ENCODE results near the gene ADCYAP1R1.

Gene ADCYAP1R1

GRCh38 chr7:31114593-31115343 lies 62.7 kb downstream of the ADCYAP1R1 start:
- no peak overlapping the region for H3K9ac ChIP-seq (ENCODE audit: insufficient read length, low read depth)
- no peak overlapping the region for H3K4me3 ChIP-seq (ENCODE audit: insufficient read length, low read depth)
- no peaks in the 10 kb centered on the region for H3K4me1 ChIP-seq (ENCODE audit: insufficient read depth, insufficient read length)
- no peaks in the 10 kb centered on the region for H3K36me3 ChIP-seq (ENCODE audit: insufficient read depth, insufficient read length, low read length)
- no peaks in the 10 kb centered on the region for H3K9me3 ChIP-seq (ENCODE audit: insufficient read depth, low read length)
- DNase-seq (ENCODE audit: low read depth, low spot score), result peak; percentile 49
- TF ChIP-seq ZNF274 (IDR thresholded peaks at IDR 0.05; ENCODE audit: low read depth, low read length) (no peak), SUZ12 (IDR thresholded peaks at IDR 0.05; ENCODE audit: extremely low read depth, insufficient read depth, insufficient read length) (no peak), YY1 (IDR thresholded peaks at IDR 0.05; ENCODE audit: insufficient read depth, insufficient read length) (no peak)
- H3K27me3 ChIP-seq (ENCODE audit: insufficient read depth, insufficient read length), result peaks cover 16% of the 10 kb centered on the region

GRCh38 chr7:31116615-31117014 lies 64.5 kb downstream of the ADCYAP1R1 start:
- TF ChIP-seq SUZ12 (IDR thresholded peaks at IDR 0.05; ENCODE audit: extremely low read depth, insufficient read depth, insufficient read length) (no peak), ZNF274 (IDR thresholded peaks at IDR 0.05; ENCODE audit: low read depth, low read length) (no peak), YY1 (IDR thresholded peaks at IDR 0.05; ENCODE audit: insufficient read depth, insufficient read length) (no peak)
- DNase-seq (ENCODE audit: low read depth, low spot score), result no peak
- Histone ChIP-seq H3K9me3 (ENCODE audit: insufficient read depth, low read length) (no peaks in the 10 kb centered on the region), H3K36me3 (ENCODE audit: insufficient read depth, insufficient read length, low read length) (no peaks in the 10 kb centered on the region), H3K27me3 (ENCODE audit: insufficient read depth, insufficient read length) (peaks cover 16% of the 10 kb centered on the region), H3K4me1 (ENCODE audit: insufficient read depth, insufficient read length) (no peaks in the 10 kb centered on the region), H3K9ac (ENCODE audit: insufficient read length, low read depth) (no peak overlapping the region), H3K4me3 (ENCODE audit: insufficient read length, low read depth) (no peak overlapping the region)

GRCh38 chr7:31119249-31119648 lies 67.1 kb downstream of the ADCYAP1R1 start:
- DNase-seq (ENCODE audit: low read depth, low spot score), result no peak
- Histone ChIP-seq H3K9ac (ENCODE audit: insufficient read length, low read depth) (no peak overlapping the region), H3K4me3 (ENCODE audit: insufficient read length, low read depth) (no peak overlapping the region), H3K9me3 (ENCODE audit: insufficient read depth, low read length) (no peaks in the 10 kb centered on the region), H3K36me3 (ENCODE audit: insufficient read depth, insufficient read length, low read length) (no peaks in the 10 kb centered on the region), H3K4me1 (ENCODE audit: insufficient read depth, insufficient read length) (no peaks in the 10 kb centered on the region), H3K27me3 (ENCODE audit: insufficient read depth, insufficient read length) (peaks cover 10% of the 10 kb centered on the region)
- no peak for TF ChIP-seq YY1 (IDR thresholded peaks at IDR 0.05; ENCODE audit: insufficient read depth, insufficient read length)
- no peak for TF ChIP-seq ZNF274 (IDR thresholded peaks at IDR 0.05; ENCODE audit: low read depth, low read length)
- TF ChIP-seq SUZ12 (IDR thresholded peaks at IDR 0.05; ENCODE audit: extremely low read depth, insufficient read depth, insufficient read length), result no peak

DNA sequence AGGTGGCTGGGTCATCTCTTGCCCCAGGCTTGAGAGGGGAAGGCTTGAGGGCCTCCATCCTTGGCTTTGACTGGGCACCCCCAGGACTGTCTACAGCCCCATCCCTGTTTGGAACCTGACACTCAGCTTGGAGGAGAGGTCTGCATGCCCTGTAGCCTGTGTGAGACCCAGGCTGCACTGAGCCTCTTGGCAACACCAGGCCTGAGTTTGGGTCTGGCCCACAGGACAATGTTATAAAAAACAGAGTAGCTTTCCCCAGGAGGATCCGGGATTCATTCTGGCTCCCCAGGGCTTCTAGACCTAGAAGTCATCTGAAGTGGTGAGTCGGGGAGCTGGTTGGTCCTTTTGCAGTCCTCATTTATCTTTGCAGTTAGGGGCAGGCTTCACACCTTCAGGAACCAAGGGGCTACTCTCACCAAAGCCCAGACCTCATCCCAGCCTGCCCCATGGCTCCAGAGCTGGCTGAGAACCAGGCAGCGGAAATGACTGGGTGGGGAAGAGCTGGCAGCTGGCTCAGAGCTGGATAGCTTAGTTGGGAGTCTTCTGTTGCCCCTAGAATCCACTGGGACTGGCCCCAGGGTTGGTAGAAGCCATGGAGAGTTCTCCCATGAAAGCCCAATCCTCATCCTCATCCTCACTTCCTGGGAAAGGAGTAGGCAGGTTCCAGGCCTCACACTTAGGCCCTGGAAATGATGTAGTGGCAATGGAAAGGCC lies 68.8 kb downstream of the ADCYAP1R1 start:
- Histone ChIP-seq H3K27me3 (ENCODE audit: insufficient read depth, insufficient read length) (peaks cover 8% of the 10 kb centered on the region), H3K4me1 (ENCODE audit: insufficient read depth, insufficient read length) (no peaks in the 10 kb centered on the region), H3K4me3 (ENCODE audit: insufficient read length, low read depth) (no peak overlapping the region)

DNA sequence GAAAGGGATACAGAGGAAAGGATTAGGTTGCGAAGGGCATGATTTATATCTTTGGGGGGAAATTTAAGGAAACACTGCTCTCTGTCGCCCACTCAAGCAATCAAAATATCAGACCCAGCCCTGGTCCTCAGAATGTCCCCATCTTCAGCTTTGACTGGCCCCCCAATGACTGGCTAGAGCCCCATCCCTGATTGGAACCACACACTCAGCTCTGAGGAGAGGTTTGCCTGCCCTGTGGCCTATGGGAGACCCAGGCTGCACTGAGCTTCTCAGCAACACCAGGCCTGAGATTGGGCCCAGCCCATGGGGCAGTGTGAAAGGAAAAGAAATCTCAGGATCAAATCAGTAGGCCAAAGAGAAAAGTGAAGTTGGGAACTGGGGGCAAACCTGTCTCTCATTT lies 69.5 kb downstream of the ADCYAP1R1 start:
- DNase-seq (ENCODE audit: low read depth, low spot score), result no peak
- no peak overlapping the region for H3K4me3 ChIP-seq (ENCODE audit: insufficient read length, low read depth)
- TF ChIP-seq SUZ12 (IDR thresholded peaks at IDR 0.05; ENCODE audit: extremely low read depth, insufficient read depth, insufficient read length) (no peak), ZNF274 (IDR thresholded peaks at IDR 0.05; ENCODE audit: low read depth, low read length) (no peak), YY1 (IDR thresholded peaks at IDR 0.05; ENCODE audit: insufficient read depth, insufficient read length) (no peak)
- peaks cover 4% of the 10 kb centered on the region for H3K27me3 ChIP-seq (ENCODE audit: insufficient read depth, insufficient read length)
- H3K36me3 ChIP-seq (ENCODE audit: insufficient read depth, insufficient read length, low read length), result no peaks in the 10 kb centered on the region
- no peaks in the 10 kb centered on the region for H3K9me3 ChIP-seq (ENCODE audit: insufficient read depth, low read length)
- H3K9ac ChIP-seq (ENCODE audit: insufficient read length, low read depth), result no peak overlapping the region
- H3K4me1 ChIP-seq (ENCODE audit: insufficient read depth, insufficient read length), result no peaks in the 10 kb centered on the region

More for the DNA sequence above, 68.8 kb downstream of the ADCYAP1R1 start:
- no peaks in the 10 kb centered on the region for H3K36me3 ChIP-seq (ENCODE audit: insufficient read depth, insufficient read length, low read length)
- H3K9ac ChIP-seq (ENCODE audit: insufficient read length, low read depth), result no peak overlapping the region
- no peak for DNase-seq (ENCODE audit: low read depth, low spot score)
- H3K9me3 ChIP-seq (ENCODE audit: insufficient read depth, low read length), result no peaks in the 10 kb centered on the region
- TF ChIP-seq YY1 (IDR thresholded peaks at IDR 0.05; ENCODE audit: insufficient read depth, insufficient read length), result no peak
- no peak for TF ChIP-seq SUZ12 (IDR thresholded peaks at IDR 0.05; ENCODE audit: extremely low read depth, insufficient read depth, insufficient read length)
- TF ChIP-seq ZNF274 (IDR thresholded peaks at IDR 0.05; ENCODE audit: low read depth, low read length), result no peak

- H3K27me3 ChIP-seq (ENCODE audit: insufficient read depth, insufficient read length), result no peaks in the 10 kb centered on the region
- no peaks in the 10 kb centered on the region for H3K4me1 ChIP-seq (ENCODE audit: insufficient read depth, insufficient read length)
- no peaks in the 10 kb centered on the region for H3K9me3 ChIP-seq (ENCODE audit: insufficient read depth, low read length)
- H3K36me3 ChIP-seq (ENCODE audit: insufficient read depth, insufficient read length, low read length), result no peaks in the 10 kb centered on the region
- no peak overlapping the region for H3K4me3 ChIP-seq (ENCODE audit: insufficient read length, low read depth)
- peak; percentile 94 for DNase-seq (ENCODE audit: low read depth, low spot score)
- H3K9ac ChIP-seq (ENCODE audit: insufficient read length, low read depth), result no peak overlapping the region
- TF ChIP-seq ZNF274 (IDR thresholded peaks at IDR 0.05; ENCODE audit: low read depth, low read length), result no peak
- no peak for TF ChIP-seq YY1 (IDR thresholded peaks at IDR 0.05; ENCODE audit: insufficient read depth, insufficient read length)
Measured at GRCh38 chr7:31122649-31123058, 70.5 kb downstream of the ADCYAP1R1 start.

GRCh38 chr7:31123321-31123720 lies 71.2 kb downstream of the ADCYAP1R1 start:
- no peak for TF ChIP-seq ZNF274 (IDR thresholded peaks at IDR 0.05; ENCODE audit: low read depth, low read length)
- no peak for TF ChIP-seq YY1 (IDR thresholded peaks at IDR 0.05; ENCODE audit: insufficient read depth, insufficient read length)
- TF ChIP-seq SUZ12 (IDR thresholded peaks at IDR 0.05; ENCODE audit: extremely low read depth, insufficient read depth, insufficient read length), result no peak
- no peaks in the 10 kb centered on the region for H3K4me1 ChIP-seq (ENCODE audit: insufficient read depth, insufficient read length)
- DNase-seq (ENCODE audit: low read depth, low spot score), result no peak
- H3K27me3 ChIP-seq (ENCODE audit: insufficient read depth, insufficient read length), result no peaks in the 10 kb centered on the region
- no peaks in the 10 kb centered on the region for H3K36me3 ChIP-seq (ENCODE audit: insufficient read depth, insufficient read length, low read length)
- no peaks in the 10 kb centered on the region for H3K9me3 ChIP-seq (ENCODE audit: insufficient read depth, low read length)
- no peak overlapping the region for H3K4me3 ChIP-seq (ENCODE audit: insufficient read length, low read depth)
- H3K9ac ChIP-seq (ENCODE audit: insufficient read length, low read depth), result no peak overlapping the region
